ENCODE measurements around the gene UBE3C.
"Not testable (repeated sequence)": the region's sequence is repeated elsewhere in the genome, so short reads cannot be mapped to it uniquely, and the experiment has no call there.

UBE3C gene

DNA sequence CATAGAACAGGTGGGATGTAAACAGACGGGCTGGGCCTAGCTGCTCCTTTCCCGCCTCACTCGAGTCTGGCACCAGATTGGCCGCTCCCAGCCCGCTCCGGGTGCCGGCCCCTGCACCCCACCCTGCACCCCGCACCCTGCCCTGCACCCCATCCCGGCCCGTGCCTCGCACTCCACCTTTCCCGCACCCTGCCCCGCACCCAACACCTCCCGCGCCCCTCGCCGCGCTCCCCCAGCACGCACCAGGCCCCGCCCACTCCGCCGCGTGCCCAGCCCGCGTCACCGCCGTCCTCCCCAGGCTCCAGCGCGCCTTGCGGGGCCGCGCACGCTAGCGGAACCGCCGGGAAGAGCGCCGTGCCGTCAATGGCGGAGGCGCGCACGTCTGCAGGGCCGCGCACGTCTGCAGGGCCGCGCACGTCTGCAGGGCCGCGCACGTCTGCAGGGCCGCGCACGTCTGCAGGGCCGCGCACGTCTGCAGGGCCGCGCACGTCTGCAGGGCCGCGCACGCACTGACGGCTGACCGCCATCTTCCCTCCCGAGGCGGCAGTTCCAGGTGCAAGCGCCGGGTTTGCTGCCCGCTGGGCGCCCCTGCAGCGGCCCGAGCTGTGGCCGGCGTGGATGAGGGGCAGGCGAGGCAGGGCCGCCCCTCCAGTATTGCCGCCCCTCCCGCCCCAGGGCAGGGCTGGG, at the start of gene UBE3C:
UBE3C (plus strand) TSS at position 503 of the 687 bp plus-strand sequence. CDS start 347 bp downstream, outside the sequence.
- DNase-seq = peak; percentile 93

DNA sequence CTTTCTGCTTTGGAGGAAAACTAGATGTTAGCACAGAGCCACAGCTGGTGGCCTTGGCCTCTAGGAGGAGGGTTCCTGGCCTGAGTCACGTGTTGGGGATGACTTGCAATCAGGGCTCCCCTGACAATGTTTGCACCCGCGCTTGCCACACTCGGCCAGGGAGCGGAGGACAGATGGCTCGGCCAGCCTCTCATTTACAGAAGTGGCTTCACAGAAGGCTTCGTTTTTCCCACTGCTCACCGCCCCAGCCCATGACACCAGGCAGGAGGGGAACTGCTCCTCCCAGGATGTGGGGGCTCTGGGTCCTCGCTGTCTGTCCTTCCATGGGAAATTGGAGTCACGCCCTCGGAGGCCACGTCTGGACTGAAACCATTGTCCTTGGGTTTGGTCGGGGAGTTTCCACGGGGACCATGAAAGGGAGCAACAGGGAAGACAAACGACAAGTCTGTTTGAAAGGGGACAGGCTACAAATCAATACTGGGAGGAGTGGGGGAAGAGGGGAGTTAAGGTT, 49.6 kb upstream of the UBE3C start:
- no peak for DNase-seq

DNA sequence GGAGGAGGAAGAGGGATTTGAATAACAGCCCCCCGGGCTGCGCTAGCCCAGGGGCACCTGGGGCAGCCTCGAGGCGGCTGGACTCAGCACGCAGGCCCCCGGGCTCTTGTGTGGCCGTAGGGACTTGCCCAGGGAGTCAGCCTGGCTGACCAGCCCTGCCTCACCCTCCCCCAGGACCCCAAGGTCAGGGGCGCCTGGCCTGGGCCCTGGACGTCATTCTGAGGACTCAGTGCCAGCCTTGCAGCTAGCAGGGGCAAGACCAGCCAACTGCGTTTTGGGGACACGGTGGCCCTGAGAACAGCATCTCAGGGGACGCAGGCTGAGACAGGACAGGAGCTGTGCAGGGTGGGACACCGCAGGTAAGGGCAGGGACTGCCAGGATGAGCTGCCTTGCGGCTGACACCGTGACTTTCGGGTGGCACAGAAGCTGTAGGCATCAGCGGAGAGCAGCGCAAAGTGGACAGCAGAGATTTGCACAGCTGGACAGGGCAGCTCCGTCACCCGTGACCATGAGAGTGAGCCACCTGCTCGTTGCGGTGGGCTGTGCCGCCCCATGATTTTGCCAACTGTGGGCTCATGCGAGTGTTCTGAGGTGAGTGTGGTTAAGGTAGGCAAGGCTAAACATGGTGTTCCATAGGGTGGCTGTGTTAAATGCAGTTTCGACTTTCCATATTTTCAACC, 48.1 kb upstream of the UBE3C start:
- DNase-seq = no peak

DNA sequence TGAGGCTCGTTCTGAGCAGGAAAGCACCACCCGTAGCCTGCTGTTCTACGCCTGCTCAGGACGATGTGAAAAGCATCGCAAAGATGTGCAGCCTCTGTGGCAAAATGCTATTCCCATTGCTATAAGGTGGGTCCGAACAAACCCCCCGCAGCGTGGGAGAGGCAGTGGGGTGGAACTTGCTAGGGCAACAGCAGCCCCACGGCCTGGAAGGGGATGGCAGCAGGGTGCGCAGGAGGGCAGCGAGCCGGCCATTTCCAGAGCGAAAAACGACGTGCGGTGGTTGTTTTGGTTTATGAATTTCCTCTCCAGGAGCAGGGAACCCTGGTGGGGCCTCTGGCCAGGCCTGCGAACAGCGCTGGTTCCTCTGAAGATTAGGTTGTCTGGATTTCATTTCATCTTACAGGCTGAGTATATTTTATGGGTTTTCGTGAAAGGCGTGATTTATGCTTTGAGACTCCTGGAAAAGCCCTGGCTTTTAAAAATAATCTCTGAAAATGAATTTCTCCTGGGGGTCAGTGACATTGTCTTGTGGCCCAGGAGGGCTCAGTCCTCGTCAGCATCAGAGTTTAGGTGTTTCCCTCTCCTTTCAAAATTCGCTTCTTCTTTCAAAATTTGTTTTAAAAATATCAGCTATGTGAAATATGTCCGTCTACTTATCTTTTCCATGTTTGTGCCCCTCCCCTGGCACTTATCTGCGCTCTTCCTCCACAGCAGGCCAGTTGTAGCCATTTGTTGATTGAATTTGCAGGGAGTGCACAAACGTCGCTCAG, 42.3 kb upstream of the UBE3C start:
- DNase-seq = no peak

DNA sequence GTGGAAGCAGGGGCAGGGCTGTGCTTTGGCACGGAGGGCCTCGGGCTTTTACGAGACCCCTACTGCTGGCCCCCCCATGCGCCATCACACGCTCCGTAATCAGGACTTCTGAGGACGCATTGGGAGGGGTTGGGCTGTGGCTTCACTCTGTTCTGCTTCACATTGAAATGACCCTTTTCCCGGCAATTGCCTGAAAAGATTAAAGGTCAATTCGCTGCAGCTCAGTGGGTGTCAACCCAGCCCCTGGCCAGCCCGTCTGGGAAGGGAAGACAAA, 41.7 kb upstream of the UBE3C start:
- no peak for DNase-seq

DNA sequence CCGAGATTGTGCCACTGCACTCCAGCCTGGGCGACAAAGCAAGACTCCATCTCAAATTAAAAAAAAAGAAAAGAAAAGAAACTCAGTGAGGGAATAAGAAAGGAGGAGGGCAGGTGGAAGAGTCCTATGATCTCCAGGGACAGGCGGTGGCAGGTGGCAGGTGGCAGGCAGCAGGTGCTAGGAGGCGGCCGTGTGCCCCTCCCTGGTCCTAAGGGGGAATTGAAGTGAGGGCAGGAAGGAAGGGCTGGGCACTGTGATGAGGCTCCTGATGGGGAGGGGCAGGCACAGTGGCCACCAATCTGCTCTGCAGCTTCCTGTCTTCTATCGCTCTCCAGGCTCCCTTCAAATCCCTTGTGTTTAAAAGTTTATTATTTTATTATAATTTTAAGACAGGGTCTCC, 41.2 kb upstream of the UBE3C start:
- no peak for DNase-seq

DNA sequence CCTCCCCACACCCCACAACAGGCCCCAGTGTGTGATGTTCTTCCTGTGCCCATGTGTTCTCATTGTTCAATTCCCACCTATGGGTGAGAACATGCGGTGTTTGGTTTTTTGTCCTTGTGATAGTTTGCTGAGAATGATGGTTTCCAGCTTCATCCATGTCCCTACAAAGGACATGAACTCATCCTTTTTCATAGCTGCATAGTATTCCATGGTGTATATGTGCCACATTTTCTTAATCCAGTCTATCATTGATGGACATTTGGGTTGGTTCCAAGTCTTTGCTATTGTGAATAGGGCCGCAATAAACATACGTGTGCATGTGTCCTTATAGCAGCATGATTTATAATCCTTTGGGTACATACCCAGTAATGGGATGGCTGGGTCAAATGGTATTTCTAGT, 38.7 kb upstream of the UBE3C start:
- DNase-seq = not testable (repeated sequence)

DNA sequence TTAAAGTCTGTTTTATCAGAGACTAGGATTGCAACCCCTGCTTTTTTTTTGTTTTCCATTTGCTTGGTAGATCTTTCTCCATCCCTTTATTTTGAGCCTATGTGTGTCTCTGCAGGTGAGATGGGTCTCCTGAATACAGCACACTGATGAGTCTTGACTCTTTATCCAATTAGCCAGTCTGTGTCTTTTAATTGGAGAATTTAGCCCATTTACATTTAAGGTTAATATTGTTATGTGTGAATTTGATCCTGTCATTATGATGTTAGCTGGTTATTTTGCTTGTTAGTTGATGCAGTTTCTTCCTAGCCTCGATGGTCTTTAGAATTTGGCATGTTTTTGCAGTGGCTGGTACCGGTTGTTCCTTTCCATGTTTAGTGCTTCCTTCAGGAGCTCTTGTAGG, 35.1 kb upstream of the UBE3C start:
- not testable (repeated sequence) for DNase-seq

DNA sequence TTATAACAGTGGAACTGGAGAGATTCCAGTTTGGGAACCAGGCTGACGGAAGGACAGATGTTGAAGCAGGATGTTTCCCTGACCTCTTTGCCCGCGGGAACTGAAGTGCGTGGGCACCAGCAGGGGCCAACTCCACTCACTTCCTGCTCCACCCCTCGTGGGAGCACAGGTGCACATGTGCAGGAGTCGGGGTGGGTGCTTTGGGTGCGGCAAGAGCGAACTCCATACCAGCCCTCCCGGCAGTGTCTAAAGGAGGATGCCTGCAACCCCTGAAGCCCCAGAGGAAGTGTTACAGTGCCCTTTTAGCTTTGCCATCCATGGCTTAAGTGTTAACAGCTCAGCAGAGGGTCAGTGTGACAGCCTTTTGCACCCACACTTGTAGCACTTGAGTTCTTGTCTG, 27.4 kb upstream of the UBE3C start:
- DNase-seq = no peak

DNA sequence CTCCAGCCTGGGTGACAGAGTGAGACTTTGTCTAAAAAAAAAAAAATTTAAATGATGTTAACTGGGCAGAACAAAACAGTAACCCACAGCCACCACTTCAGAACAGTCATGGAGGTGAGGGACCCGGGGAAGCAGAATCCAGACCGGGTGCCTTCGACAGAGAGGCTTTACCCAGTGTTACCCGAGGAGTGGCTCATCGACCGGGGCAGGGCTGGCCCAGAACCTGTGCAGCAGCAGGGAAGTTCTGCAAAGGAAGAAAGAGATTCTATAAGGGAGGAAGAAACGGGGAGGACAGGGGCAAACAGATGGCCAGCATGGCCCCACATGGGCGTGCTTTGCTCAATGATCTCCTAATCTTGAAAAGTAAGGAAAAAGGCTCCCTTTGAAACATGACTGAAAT, 26.0 kb upstream of the UBE3C start:
- no peak for DNase-seq

DNA sequence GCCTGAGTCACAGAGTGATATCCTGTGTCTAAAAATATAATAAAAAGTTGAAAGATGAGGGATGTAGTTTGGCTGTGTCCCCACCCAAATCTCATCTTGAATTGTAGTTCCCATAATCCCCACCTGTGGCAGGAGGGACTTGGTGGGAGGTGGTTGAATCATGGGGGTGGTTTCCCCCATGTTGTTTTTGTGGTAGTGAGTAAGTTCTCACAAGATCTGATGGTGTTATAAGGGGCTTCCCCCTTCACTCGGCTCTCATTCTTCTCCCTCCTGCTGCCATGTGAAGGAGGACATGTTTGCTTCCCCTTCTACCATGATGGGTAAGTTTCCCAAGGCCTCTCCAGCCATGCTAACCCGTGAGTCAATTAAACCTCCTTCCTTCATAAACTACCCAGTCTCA, 25.1 kb upstream of the UBE3C start:
- DNase-seq = no peak

DNA sequence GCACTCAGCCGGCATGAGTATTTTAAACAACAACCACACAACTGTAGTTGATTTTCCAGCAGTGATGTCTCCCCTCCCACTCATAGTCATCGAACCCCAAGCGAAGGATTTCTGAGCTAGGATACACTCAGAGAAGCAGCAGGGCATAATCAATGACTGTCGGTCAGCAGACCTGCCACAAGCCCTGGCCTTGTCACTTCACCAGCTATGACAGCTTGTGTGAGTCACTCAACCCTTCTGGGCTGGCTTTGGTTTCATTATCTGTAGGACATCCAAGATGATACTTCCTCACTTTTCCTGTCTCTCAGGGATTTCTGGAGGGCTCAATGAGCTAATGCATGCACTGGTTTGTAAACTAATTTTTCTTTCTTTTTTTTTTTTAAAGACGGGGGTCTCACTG, 22.0 kb upstream of the UBE3C start:
- no peak for DNase-seq

DNA sequence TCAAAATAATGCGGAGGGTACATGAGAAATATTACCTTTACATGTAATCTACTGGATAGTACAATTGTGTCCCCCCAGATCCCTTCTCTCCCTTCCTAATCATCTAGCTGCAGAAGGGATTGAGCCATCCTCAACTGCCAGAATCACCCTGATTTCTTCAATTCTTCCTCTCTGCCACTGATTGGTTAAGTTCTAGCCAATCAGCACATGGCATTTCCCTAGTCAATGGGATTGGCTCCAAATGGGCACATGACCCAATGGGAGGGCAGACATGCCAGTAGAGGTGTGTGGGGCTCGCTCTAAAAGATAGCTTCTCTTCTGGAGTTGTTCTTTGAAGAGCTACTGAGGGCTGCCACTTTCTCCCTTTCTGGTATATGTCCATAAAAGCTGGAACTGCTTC, 20.9 kb upstream of the UBE3C start:
- no peak for DNase-seq

DNA sequence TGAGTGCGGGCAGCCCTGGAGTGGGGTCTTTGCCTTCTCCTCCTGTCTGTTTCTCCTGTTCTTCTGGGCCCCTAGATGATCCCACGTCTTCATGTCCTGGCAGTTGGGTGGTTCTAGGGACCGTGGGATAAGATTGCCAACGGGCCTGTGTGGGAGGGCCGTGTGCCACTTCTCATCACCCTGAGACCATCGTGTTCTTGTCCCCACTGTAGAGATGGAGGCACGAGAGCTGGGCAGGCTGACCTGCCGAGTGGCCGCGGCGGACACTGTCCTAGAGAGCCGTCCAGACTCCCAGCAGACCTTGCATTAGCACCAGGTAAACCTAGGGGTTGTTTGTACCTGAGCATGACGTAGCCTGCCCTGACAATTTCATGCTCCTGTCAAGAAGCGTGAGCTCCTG, 18.5 kb upstream of the UBE3C start:
- DNase-seq = no peak

DNA sequence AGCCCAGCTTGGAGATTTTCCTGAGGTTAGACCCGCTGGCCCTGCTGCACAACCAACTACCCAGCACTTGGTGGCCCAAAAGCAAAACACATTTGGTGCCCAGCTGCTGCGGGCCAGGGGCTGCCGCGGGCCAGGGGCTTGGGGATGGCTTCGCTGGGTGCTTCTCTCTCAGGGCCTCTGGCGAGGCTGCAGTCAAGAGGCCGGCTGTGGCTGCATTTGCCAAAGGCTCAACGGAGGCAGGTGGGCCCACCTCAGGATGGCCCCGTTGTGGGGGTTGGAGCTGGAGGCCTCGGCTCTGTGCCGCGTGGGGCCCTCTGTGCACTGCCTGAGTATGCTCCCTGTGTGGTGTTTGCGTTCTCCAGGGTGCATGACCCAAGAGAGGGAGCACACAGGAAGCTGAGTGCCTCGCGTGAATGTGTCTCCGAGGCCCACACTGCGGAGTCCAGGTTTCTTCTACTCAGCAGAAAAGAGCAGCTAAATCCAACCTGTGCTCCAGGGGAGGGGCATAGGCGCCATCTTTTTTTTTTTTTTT, 17.5 kb upstream of the UBE3C start:
- DNase-seq = no peak

DNA sequence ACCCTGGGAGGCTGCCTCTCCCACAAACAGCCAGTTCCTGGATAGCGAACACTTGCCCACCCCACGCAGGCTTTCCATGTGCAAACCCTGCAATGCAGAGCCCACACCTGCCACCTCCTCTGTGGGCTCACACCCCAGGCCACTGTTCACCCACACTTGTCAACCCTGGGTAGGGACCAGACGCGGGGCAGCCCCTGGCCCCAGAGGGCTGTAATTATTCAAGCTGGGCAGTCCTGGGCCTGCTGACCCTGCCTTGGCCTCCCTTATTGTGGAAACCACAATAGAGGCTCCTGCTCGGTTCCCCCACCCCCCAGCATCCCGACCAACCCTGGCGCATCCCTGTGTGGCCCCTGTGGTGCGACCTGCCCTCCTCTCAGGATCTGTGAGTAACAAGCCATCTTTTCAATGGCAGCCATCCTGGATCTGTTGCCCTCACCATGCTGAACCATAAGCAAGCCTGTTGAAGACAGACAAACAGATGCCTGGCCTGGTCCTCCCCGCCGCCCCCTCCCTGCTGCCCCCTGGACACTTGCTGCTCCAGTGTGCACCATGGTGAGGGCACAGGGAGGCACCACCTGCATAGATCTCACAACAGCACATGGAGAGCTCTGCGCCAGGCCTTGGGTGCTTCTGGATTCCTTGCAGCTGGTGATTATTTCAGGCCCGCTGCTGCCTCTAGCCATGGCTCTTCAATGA, 15.8 kb upstream of the UBE3C start:
- DNase-seq = no peak

DNA sequence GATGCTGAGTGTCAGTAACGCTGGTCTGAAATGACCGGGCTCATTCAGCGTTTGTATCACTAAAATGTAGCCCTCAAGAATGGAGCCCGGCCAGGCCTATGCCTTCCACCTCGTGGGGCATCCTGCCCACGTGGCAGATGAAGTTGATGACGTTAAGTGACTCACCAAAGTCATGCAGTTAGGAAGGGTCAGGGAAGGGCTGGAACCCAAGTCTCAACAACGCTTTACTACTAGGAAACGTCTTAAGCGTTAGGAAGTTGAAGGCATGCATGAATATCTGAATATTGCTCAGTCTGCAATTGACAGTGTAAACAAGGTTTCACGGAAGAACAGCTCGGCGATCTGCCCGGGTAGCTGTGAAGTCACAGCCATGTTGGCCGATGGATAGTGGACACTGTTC, 14.0 kb upstream of the UBE3C start:
- no peak for DNase-seq

DNA sequence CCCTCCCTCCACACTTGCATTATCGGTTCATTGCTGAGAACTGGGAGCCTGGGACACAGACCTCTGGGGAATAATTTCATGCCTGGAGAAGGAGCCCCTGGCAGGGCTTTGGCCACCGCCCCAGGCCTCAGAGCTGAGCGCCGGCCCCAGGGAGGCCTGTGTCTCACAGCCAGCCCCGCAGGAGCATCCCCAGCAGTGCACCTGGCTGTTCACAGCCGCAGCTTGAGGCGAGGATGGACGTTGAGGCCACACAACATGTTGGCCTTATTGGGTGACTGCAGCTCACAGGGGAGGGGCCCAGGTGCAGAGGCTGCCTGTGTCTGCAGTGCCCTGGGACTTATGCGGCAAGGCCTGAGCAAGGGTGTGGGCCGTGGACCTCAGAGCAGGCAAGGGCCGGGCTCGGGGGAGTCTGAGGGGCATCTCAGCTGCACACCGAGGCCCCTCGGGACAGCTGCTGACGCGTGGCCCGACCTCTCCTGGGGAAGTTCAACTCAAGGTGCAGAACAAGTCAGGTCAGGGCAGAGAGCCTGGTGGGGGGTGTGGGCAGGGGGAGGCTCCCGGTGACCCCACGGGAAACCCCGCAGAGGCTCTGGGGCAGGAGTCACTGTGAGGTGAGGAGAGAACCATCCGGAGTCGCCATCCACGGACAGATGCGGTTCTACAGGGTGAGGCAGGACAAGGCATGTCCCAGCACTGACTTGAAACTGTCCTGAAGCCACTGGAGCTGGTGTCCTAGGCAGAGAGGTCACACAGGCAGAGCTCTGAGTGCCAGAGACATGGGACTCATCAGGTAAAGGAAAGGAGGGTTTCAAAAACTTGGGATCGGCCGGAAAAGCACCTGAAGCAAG, 13.1 kb upstream of the UBE3C start:
- no peak for DNase-seq

DNA sequence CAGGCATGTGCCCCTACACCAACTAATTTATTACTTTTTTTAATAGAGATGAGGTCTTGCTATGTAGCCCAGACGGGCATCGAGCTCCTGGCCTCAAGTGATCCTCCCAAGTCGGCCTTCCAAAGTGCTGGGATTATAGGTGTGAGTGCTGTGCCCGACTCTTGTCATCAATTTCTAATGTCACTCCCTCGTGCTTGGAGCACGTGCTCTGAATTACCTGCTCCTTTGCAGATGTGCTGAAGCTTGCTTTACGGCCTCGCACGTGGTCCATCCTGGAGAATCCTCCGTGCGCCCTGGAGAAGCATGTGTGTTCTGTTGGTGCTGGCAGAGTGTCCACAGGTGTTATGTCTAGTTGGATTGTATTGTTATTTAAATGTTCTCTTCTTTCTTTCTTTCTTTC, 11.8 kb upstream of the UBE3C start:
- no peak for DNase-seq

DNA sequence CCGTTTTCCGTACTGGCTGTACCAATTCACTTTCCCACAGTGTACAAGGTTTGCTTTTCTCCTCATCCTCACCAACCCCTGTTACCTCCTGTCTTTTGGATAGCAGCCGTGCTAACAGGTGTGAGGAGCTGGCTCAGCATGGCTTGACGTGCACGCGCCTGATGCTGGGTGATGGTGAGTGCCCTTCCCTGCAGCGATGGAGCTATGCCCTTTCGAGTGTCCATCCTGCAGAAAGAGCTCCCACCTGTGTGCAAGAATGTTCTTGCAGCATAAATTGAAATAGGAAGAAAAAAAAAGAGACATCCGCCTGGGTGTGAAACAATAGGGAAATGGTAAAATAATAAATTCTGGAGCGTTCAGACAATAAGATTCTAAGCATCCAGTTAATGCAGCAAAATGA, 9.5 kb upstream of the UBE3C start:
- no peak for DNase-seq

DNA sequence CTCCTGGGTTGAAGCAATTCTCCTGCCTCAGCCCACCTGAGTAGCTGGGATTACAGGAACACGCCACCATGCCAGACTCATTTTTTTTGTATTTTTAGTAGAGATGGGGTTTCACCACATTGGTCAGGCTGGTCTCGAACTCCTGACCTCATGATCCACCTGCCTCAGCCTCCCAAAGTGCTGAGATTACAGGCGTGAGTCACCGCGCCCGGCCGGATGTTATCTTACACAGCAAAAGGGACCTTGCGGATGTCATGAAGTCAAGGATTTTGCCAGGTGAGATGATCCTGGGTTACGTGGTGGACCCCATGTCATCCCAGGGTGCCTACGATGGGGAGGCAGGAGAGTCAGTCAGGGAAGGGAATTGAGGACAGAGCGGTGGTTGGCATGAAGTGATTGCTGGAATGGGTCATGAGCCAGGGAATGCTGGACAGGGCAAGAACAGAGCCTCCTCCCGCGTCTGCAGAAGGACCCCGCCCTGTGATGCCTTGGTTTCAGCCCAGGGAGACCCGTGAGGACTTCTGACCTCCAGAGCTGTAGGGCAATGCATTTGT, 8.7 kb upstream of the UBE3C start:
- no peak for DNase-seq

DNA sequence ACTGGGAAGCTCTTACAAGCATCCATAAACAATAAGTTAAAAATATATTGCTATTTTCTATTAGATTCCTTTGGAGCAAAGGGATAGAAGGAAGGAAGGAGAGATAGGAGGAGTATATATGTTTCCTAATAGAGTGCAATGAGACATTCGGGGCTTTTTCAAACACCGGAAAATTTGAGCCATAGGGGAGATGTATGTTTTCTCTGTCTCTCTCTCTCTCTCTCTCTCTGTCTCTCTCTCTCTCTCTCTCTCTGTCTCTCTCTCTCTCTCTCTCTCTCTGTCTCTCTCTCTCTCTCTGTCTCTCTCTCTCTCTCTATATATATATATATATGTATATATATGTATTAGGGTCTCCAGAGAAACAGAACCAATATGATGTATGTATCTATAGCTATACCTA, 7.9 kb upstream of the UBE3C start:
- DNase-seq = not testable (repeated sequence)
